Hepatocyte (in vitro differentiated cells): Measurements from ENCODE around the gene ITPK1.

Experiments used
- EZH2 ChIP-seq: fragments of 200-600 bp; sonication (generic); IDR thresholded peaks from 2 replicates; pipeline ENCODE4 v1.6.1; 2016; ENCODE audit warnings: antibody characterized with exemption, mild to moderate bottlenecking, borderline replicate concordance
- EZH2phosphoT487 ChIP-seq: fragments of 200-600 bp; sonication (generic); IDR thresholded peaks from one replicate; pipeline ENCODE4 v1.6.1; 2018; ENCODE audit warnings: antibody characterized with exemption, mild to moderate bottlenecking, low read depth, moderate library complexity; ENCODE audit not compliant: unreplicated experiment, severe bottlenecking
- TF ChIP-seq, protein P1 (sequence below): fragments of 200-600 bp; sonication (generic); IDR thresholded peaks from 2 replicates; pipeline ENCODE4 v1.5.1; 2016; ENCODE audit warnings: antibody characterized with exemption, mild to moderate bottlenecking; ENCODE audit not compliant: poor library complexity

DNA sequence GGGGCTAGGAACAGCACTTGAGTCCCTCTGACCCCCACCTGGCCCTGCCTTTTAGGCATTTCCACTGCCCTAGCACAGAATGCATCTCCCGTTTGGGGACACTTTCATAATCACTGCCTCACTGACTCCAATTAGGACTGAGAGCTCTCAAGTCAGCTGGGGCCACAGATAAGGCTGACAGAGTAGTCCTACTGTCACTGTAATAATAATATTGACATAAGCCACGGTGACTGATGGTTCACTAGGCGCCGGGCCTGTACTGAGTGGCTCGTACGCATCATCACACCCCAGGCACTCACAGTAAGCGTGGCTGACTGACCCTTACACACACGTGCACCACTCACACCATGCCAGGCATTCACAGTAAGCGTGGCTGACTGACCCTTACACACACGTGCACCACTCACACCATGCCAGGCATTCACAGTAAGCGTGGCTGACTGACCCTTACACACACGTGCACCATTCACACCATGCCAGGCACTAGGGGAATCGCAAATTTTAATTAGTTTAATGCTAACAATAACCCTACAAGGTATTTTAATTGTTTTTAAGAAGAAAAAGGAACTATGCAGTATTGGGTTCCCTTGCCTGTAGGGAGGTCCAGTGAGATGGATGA, 105.1 kb downstream of the ITPK1 start:
- TF ChIP-seq, protein P1, sequence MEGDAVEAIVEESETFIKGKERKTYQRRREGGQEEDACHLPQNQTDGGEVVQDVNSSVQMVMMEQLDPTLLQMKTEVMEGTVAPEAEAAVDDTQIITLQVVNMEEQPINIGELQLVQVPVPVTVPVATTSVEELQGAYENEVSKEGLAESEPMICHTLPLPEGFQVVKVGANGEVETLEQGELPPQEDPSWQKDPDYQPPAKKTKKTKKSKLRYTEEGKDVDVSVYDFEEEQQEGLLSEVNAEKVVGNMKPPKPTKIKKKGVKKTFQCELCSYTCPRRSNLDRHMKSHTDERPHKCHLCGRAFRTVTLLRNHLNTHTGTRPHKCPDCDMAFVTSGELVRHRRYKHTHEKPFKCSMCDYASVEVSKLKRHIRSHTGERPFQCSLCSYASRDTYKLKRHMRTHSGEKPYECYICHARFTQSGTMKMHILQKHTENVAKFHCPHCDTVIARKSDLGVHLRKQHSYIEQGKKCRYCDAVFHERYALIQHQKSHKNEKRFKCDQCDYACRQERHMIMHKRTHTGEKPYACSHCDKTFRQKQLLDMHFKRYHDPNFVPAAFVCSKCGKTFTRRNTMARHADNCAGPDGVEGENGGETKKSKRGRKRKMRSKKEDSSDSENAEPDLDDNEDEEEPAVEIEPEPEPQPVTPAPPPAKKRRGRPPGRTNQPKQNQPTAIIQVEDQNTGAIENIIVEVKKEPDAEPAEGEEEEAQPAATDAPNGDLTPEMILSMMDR: no peak
- TF ChIP-seq EZH2: no peak
- no peak for TF ChIP-seq EZH2phosphoT487
